Measurements from ENCODE around the gene P2RY14.

Gene P2RY14

GRCh38 chr3:151299006-151299405, 20.7 kb upstream of the P2RY14 start:
- DNase-seq: no peak

- DNase-seq: no peak
These were observed 19.1 kb upstream of the P2RY14 start for GRCh38 chr3:151297429-151297828.

GRCh38 chr3:151296226-151296625, 17.9 kb upstream of the P2RY14 start:
- no peak for DNase-seq

- DNase-seq: no peak
These were observed 14.8 kb upstream of the P2RY14 start for GRCh38 chr3:151293127-151293526.

- no peak for DNase-seq
These were observed 12.3 kb upstream of the P2RY14 start for GRCh38 chr3:151290673-151291072.

GRCh38 chr3:151289445-151289844, 11.1 kb upstream of the P2RY14 start:
- no peak for DNase-seq

GRCh38 chr3:151285940-151286339, 7.6 kb upstream of the P2RY14 start:
- DNase-seq: no peak

GRCh38 chr3:151283907-151284461, 5.6 kb upstream of the P2RY14 start:
- peak in 1 of 2 donors; percentile 17 for DNase-seq

- DNase-seq: no peak
These were observed 5.0 kb upstream of the P2RY14 start for GRCh38 chr3:151283387-151283786.

- DNase-seq: no peak
These were observed 4.6 kb upstream of the P2RY14 start for GRCh38 chr3:151282921-151283320.

- no peak for DNase-seq
These were observed 3.5 kb upstream of the P2RY14 start for GRCh38 chr3:151281671-151282324.

- DNase-seq: no peak
These were observed 1.7 kb downstream of the P2RY14 start for GRCh38 chr3:151276687-151277042.

GRCh38 chr3:151276038-151276686, 2.2 kb downstream of the P2RY14 start:
- no peak for DNase-seq

- no peak for DNase-seq
These were observed 3.3 kb downstream of the P2RY14 start for GRCh38 chr3:151275091-151275490.

- DNase-seq: no peak
These were observed 8.7 kb downstream of the P2RY14 start for GRCh38 chr3:151269631-151270030.

- peak in 1 of 2 donors; percentile 31 for DNase-seq
These were observed 9.8 kb downstream of the P2RY14 start for GRCh38 chr3:151268267-151269235.

GRCh38 chr3:151267066-151267465, 11.3 kb downstream of the P2RY14 start:
- DNase-seq: no peak

- no peak for DNase-seq
These were observed 12.5 kb downstream of the P2RY14 start for GRCh38 chr3:151265866-151266265.

GRCh38 chr3:151265166-151265565, 13.2 kb downstream of the P2RY14 start:
- no peak for DNase-seq

GRCh38 chr3:151264605-151265004, 13.7 kb downstream of the P2RY14 start:
- no peak for DNase-seq

- DNase-seq: no peak
These were observed 15.3 kb downstream of the P2RY14 start for GRCh38 chr3:151262871-151263525.

- no peak for DNase-seq
These were observed 18.7 kb downstream of the P2RY14 start for GRCh38 chr3:151259664-151260063.

GRCh38 chr3:151256749-151257148, 21.6 kb downstream of the P2RY14 start:
- DNase-seq: no peak
